ENCODE results near the gene ADGB. TPM values are rescaled to one million over a fixed set of nuclear protein-coding genes. Genes with fewer than 3 reads are reported as not detected.
"Not testable (repeated sequence)": the region's sequence is repeated elsewhere in the genome, so short reads cannot be mapped to it uniquely, and the experiment has no call there.

ADGB gene
- total RNA-seq, 2 experiments from 2014 or later: not detected

- H3K36me3 Mint-ChIP-seq (ENCODE audit: low read depth); POLR2A ChIA-PET; DNase-seq; H3K9me3 Mint-ChIP-seq (ENCODE audit: insufficient read depth); H3K27ac Mint-ChIP-seq; CTCF ChIA-PET; ATAC-seq; H3K27me3 Mint-ChIP-seq (ENCODE audit: low read depth); H3K4me3 Mint-ChIP-seq; H3K4me1 Mint-ChIP-seq (ENCODE audit: low read depth): not testable (repeated sequence)
Observed at GRCh38 chr6:146812811-146813321, 214.1 kb downstream of the ADGB start.

GRCh38 chr6:146813554-146813953, 214.8 kb downstream of the ADGB start:
- H3K9me3 Mint-ChIP-seq (ENCODE audit: insufficient read depth): no peaks in the 10 kb centered on the region
- H3K27ac Mint-ChIP-seq: no peak overlapping the region
- no peak overlapping the region for H3K4me3 Mint-ChIP-seq
- DNase-seq: no peak
- ATAC-seq: no peak
- H3K27me3 Mint-ChIP-seq (ENCODE audit: low read depth): peaks cover 3% of the 10 kb centered on the region
- ChIA-PET CTCF (no interaction called here), POLR2A (no interaction called here)
- H3K36me3 Mint-ChIP-seq (ENCODE audit: low read depth): no peaks in the 10 kb centered on the region
- no peaks in the 10 kb centered on the region for H3K4me1 Mint-ChIP-seq (ENCODE audit: low read depth)

- POLR2A ChIA-PET: no interaction called here
- H3K27me3 Mint-ChIP-seq (ENCODE audit: low read depth): peaks cover 3% of the 10 kb centered on the region
- DNase-seq (no peak), ATAC-seq (no peak)
- H3K9me3 Mint-ChIP-seq (ENCODE audit: insufficient read depth): no peaks in the 10 kb centered on the region
- no peak overlapping the region for H3K4me3 Mint-ChIP-seq
- H3K4me1 Mint-ChIP-seq (ENCODE audit: low read depth): no peaks in the 10 kb centered on the region
- no peaks in the 10 kb centered on the region for H3K36me3 Mint-ChIP-seq (ENCODE audit: low read depth)
- CTCF ChIA-PET: interaction anchor here (0.6 kb wide), 1 partner anchor 1366 kb away, joined by 3 read pairs; no protein-coding TSS in a partner anchor
- H3K27ac Mint-ChIP-seq: no peak overlapping the region
Observed at GRCh38 chr6:146814148-146814750, 215.5 kb downstream of the ADGB start.

GRCh38 chr6:146815511-146816462, 217.0 kb downstream of the ADGB start:
- H3K27ac Mint-ChIP-seq; H3K4me1 Mint-ChIP-seq (ENCODE audit: low read depth); H3K4me3 Mint-ChIP-seq; DNase-seq; CTCF ChIA-PET; ATAC-seq; POLR2A ChIA-PET; H3K36me3 Mint-ChIP-seq (ENCODE audit: low read depth); H3K9me3 Mint-ChIP-seq (ENCODE audit: insufficient read depth); H3K27me3 Mint-ChIP-seq (ENCODE audit: low read depth): not testable (repeated sequence)

- ChIA-PET CTCF (no interaction called here), POLR2A (no interaction called here)
- ATAC-seq (no peak), DNase-seq (no peak)
- Mint-ChIP-seq H3K9me3 (ENCODE audit: insufficient read depth) (no peaks in the 10 kb centered on the region), H3K27me3 (ENCODE audit: low read depth) (no peaks in the 10 kb centered on the region), H3K4me1 (ENCODE audit: low read depth) (no peaks in the 10 kb centered on the region), H3K4me3 (no peak overlapping the region), H3K27ac (no peak overlapping the region), H3K36me3 (ENCODE audit: low read depth) (no peaks in the 10 kb centered on the region)
Observed at GRCh38 chr6:146819596-146820320, 221.0 kb downstream of the ADGB start.

- Mint-ChIP-seq H3K4me1 (ENCODE audit: low read depth) (no peaks in the 10 kb centered on the region), H3K27ac (no peak overlapping the region), H3K4me3 (no peak overlapping the region), H3K36me3 (ENCODE audit: low read depth) (no peaks in the 10 kb centered on the region), H3K27me3 (ENCODE audit: low read depth) (peaks cover 5% of the 10 kb centered on the region), H3K9me3 (ENCODE audit: insufficient read depth) (no peaks in the 10 kb centered on the region)
- CTCF ChIA-PET: no interaction called here
- no peak for ATAC-seq
- DNase-seq: no peak
- POLR2A ChIA-PET: no interaction called here
Observed at GRCh38 chr6:146827216-146827928, 228.6 kb downstream of the ADGB start.

GRCh38 chr6:146829792-146830565, 231.2 kb downstream of the ADGB start:
- ATAC-seq (no peak), DNase-seq (no peak)
- H3K4me3 Mint-ChIP-seq: no peak overlapping the region
- ChIA-PET CTCF (no interaction called here), POLR2A (no interaction called here)
- H3K9me3 Mint-ChIP-seq (ENCODE audit: insufficient read depth): no peaks in the 10 kb centered on the region
- H3K27me3 Mint-ChIP-seq (ENCODE audit: low read depth): peaks cover 5% of the 10 kb centered on the region
- H3K27ac Mint-ChIP-seq: no peak overlapping the region
- H3K36me3 Mint-ChIP-seq (ENCODE audit: low read depth): no peaks in the 10 kb centered on the region
- H3K4me1 Mint-ChIP-seq (ENCODE audit: low read depth): no peaks in the 10 kb centered on the region

GRCh38 chr6:146833157-146833556, 234.4 kb downstream of the ADGB start:
- H3K9me3 Mint-ChIP-seq (ENCODE audit: insufficient read depth): no peaks in the 10 kb centered on the region
- no peaks in the 10 kb centered on the region for H3K36me3 Mint-ChIP-seq (ENCODE audit: low read depth)
- CTCF ChIA-PET: no interaction called here
- no peak for ATAC-seq
- DNase-seq: no peak
- H3K4me3 Mint-ChIP-seq: no peak overlapping the region
- H3K27ac Mint-ChIP-seq: no peak overlapping the region
- POLR2A ChIA-PET: no interaction called here
- H3K4me1 Mint-ChIP-seq (ENCODE audit: low read depth): no peaks in the 10 kb centered on the region
- peaks cover 7% of the 10 kb centered on the region for H3K27me3 Mint-ChIP-seq (ENCODE audit: low read depth)

- Mint-ChIP-seq H3K36me3 (ENCODE audit: low read depth) (peaks cover 2% of the 10 kb centered on the region), H3K4me1 (ENCODE audit: low read depth) (no peaks in the 10 kb centered on the region), H3K27ac (no peak overlapping the region), H3K4me3 (no peak overlapping the region), H3K9me3 (ENCODE audit: insufficient read depth) (peaks cover 4% of the 10 kb centered on the region), H3K27me3 (ENCODE audit: low read depth) (peaks cover 6% of the 10 kb centered on the region)
- no peak for ATAC-seq
- no peak for DNase-seq
- POLR2A ChIA-PET: no interaction called here
- CTCF ChIA-PET: no interaction called here
Observed at GRCh38 chr6:146840216-146840615, 241.4 kb downstream of the ADGB start.

GRCh38 chr6:146840641-146841040, 241.9 kb downstream of the ADGB start:
- ChIA-PET CTCF (no interaction called here), POLR2A (no interaction called here)
- ATAC-seq: no peak
- DNase-seq: no peak
- Mint-ChIP-seq H3K9me3 (ENCODE audit: insufficient read depth) (peaks cover 4% of the 10 kb centered on the region), H3K4me1 (ENCODE audit: low read depth) (no peaks in the 10 kb centered on the region), H3K4me3 (no peak overlapping the region), H3K27me3 (ENCODE audit: low read depth) (peaks cover 6% of the 10 kb centered on the region), H3K27ac (no peak overlapping the region), H3K36me3 (ENCODE audit: low read depth) (peaks cover 2% of the 10 kb centered on the region)

- Mint-ChIP-seq H3K4me3 (no peak overlapping the region), H3K27ac (no peak overlapping the region), H3K27me3 (ENCODE audit: low read depth) (peaks cover 2% of the 10 kb centered on the region), H3K36me3 (ENCODE audit: low read depth) (peaks cover 3% of the 10 kb centered on the region), H3K4me1 (ENCODE audit: low read depth) (peaks cover 19% of the 10 kb centered on the region), H3K9me3 (ENCODE audit: insufficient read depth) (peaks cover 4% of the 10 kb centered on the region)
- ATAC-seq: no peak
- ChIA-PET POLR2A (no interaction called here), CTCF (no interaction called here)
- no peak for DNase-seq
Observed at GRCh38 chr6:146847426-146847825, 248.7 kb downstream of the ADGB start.
